ENCODE measurements around the gene WBP1. TPM values are rescaled to one million over a fixed set of nuclear protein-coding genes. Genes with fewer than 3 reads are reported as not detected.
A peak's percentile ranks its signal among the peaks of the same experiment; 100 is the strongest.
"Not testable (repeated sequence)": the region's sequence is repeated elsewhere in the genome, so short reads cannot be mapped to it uniquely, and the experiment has no call there.

WBP1 gene
- total and polyA plus RNA-seq, 2 donors (not counting 3 experiments of a cell fraction or from before 2014, with no cell fraction given) = 50.5 to 209 TPM

DNA sequence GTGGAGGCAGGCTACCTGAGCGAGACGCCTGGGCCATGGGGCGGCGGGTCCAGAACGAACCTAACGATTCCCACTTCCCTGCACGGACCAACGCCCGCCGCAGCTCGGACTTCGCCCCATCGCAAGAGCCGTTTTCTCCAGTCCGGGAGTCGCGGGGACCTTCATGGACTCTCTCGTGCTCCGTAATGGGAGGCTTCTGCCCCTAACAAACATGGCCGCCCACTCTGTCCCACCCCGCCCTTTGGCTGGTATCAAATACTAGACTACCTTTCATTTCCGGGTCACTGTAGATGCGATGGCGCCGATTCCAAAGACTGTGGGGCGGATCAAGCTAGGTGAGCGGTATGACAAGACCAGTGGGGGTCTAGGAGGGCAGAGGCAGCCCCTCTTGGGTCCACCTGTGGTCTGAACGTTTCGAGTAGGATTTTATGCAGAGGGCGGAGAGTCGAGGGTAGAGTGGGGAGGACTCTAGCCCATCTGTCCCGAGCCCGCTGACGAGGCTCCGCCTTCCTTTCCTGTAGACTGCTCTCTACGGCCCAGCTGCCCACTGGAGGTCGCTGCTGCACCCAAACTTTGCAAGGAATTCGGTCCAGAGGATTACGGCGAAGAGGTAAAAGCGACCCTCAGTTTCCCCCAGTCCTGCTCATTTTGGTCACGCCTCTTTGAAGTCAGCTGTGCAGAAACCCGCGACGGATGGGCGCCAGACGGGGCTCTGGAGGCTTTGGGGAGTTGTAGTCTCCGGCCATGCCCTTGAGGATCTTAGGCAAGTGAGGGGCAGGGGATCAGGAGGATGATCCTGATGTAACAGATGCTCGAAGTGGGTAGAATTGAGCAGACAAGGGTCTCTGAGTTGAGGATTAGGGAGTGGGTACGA is 24.8 kb downstream of the WBP1 start, which contains the start of the genes CCDC142 and TTC31:
CCDC142 (minus strand) TSS at position 198 of the 874 bp plus-strand sequence; CDS start at position 37, 161 bp downstream.
TTC31 (plus strand) TSS at position 281 of the 874 bp plus-strand sequence; CDS start at position 296, 15 bp downstream.
- peak within 1 kb of the TSS; percentile 68 for H3K9ac ChIP-seq (replicated peaks; ENCODE audit: extremely low read depth, insufficient read depth, low read length)
- H3K9me3 ChIP-seq (replicated peaks; ENCODE audit: control insufficient read depth, insufficient read depth, low read length) = no peaks in the 10 kb centered on the region
- BruUV-seq (replicated peaks) = TSS peak; percentile 74
- peaks cover 13% of the 10 kb centered on the region for H3K4me1 ChIP-seq (ENCODE audit: control insufficient read depth, extremely low read depth, insufficient read depth, low read length)
- ChIA-PET CTCF (interaction anchor here (0.8 to 5.6 kb wide), 19 partner anchors 10 to 233 kb away, joined by 3 to 82 read pairs (median 6); partner anchors contain the start of genes AUP1, DQX1, HTRA2 and INO80B), POLR2A (interaction anchor here (0.6 to 0.7 kb wide), 2 partner anchors 10 to 707 kb away, joined by 3 to 19 read pairs; partner anchors contain the start of gene MRPL53)
- H3K79me2 ChIP-seq (ENCODE audit: control insufficient read depth, insufficient read depth, low read length) = peaks cover 16% of the 10 kb centered on the region
- dilution Hi-C loops (cut with MboI; ENCODE audit: extremely low pct_ligation_motif_present, low sequenced_read_pairs) (no loop called here), intact Hi-C loops (cut with micrococcal nuclease) (loop anchor here (1.0 kb wide), 9 partner anchors 11 to 104 kb away; partner anchors contain the start of genes AUP1, HTRA2, INO80B and MRPL53)
- TF ChIP-seq JUN (IDR thresholded peaks at IDR 0.05; ENCODE audit: borderline replicate concordance, insufficient read depth, insufficient read length, low read depth) (no peak), EZH2 (IDR thresholded peaks at IDR 0.05; ENCODE audit: borderline replicate concordance, low read depth, low read length, severe bottlenecking) (no peak), POLR2A (IDR thresholded peaks at IDR 0.05; ENCODE audit: low read depth, low read length) (peak; percentile 55), POLR2AphosphoS5 (IDR thresholded peaks at IDR 0.05; ENCODE audit: insufficient read depth, low read depth, low read length) (no peak), FOS (IDR thresholded peaks at IDR 0.05; ENCODE audit: borderline replicate concordance, insufficient read depth, low read length) (no peak), MYC (IDR thresholded peaks at IDR 0.05; ENCODE audit: low read depth, low read length) (no peak), MAX (IDR thresholded peaks at IDR 0.05; ENCODE audit: insufficient read depth, insufficient read length) (no peak), GATA2 (IDR thresholded peaks at IDR 0.05; ENCODE audit: insufficient read depth, insufficient read length, low read depth, low read length) (no peak)
- TF ChIP-seq, protein P1, sequence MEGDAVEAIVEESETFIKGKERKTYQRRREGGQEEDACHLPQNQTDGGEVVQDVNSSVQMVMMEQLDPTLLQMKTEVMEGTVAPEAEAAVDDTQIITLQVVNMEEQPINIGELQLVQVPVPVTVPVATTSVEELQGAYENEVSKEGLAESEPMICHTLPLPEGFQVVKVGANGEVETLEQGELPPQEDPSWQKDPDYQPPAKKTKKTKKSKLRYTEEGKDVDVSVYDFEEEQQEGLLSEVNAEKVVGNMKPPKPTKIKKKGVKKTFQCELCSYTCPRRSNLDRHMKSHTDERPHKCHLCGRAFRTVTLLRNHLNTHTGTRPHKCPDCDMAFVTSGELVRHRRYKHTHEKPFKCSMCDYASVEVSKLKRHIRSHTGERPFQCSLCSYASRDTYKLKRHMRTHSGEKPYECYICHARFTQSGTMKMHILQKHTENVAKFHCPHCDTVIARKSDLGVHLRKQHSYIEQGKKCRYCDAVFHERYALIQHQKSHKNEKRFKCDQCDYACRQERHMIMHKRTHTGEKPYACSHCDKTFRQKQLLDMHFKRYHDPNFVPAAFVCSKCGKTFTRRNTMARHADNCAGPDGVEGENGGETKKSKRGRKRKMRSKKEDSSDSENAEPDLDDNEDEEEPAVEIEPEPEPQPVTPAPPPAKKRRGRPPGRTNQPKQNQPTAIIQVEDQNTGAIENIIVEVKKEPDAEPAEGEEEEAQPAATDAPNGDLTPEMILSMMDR (IDR thresholded peaks at IDR 0.05; ENCODE audit: extremely low read depth in 1 of 2, insufficient read depth in 1 of 2, low read depth in 1 of 2, low read length in 2 of 2) = peak; percentile 89 to 93
- DNase-seq (ENCODE audit: low read depth, low spot score) (peak; percentile 97), FAIRE-seq (peak; percentile 99)
- no peaks in the 10 kb centered on the region for H4K20me1 ChIP-seq (replicated peaks; ENCODE audit: control insufficient read depth, extremely low read depth, insufficient read depth, low read length)
- peaks cover 0 to 3% of the 10 kb centered on the region in 2 experiments for H3K36me3 ChIP-seq (ENCODE audit: control insufficient read depth in 2 of 2, extremely low read depth in 1 of 2, insufficient read depth in 2 of 2, low read length in 2 of 2)
- peak within 1 kb of the TSS; percentile 68 for H3K4me2 ChIP-seq (ENCODE audit: insufficient read depth, low read length)
- H2AFZ ChIP-seq (ENCODE audit: low read depth, low read length) = peak within 1 kb of the TSS; percentile 93
- peak within 1 kb of the TSS; percentile 6 to 79 (median 66) for H3K4me3 ChIP-seq (replicated peaks in 1 of 3; ENCODE audit: insufficient read depth in 1 of 3, low read depth in 1 of 3, low read length in 3 of 3)
- no peaks in the 10 kb centered on the region for H3K9me1 ChIP-seq (replicated peaks; ENCODE audit: control insufficient read depth, extremely low read depth, insufficient read depth, low read length)
- no peaks in the 10 kb centered on the region for H3K27me3 ChIP-seq (ENCODE audit: control insufficient read depth in 2 of 2, insufficient read depth in 2 of 2, low read length in 2 of 2)
- H3K27ac ChIP-seq (ENCODE audit: insufficient read depth, low read depth, low read length) = peak within 1 kb of the TSS; percentile 36

DNA sequence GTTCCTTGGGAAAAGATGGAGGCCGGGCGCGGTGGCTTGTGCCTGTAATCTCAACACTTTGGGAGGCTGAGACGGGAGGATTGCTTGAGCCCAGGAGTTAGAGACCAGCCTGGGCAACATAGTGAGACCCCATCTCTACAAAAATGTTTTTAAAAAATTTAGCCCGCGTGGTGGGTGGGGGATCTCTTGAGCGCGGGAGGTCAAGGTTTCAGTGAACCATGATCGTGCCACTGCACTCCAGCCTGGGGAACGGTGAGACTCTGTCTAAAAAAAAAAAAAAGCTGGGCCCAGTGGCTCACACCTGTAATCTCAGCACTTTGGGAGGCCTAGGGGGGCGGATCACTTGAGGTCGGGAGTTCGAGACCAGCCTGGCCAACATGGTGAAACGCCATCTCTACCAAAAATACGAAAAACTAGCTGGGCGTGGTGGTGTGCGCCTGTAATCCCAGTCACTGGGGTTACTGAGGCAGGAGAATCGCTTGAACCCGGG is 25.5 kb downstream of the WBP1 start:
- Histone ChIP-seq H3K9ac (replicated peaks; ENCODE audit: extremely low read depth, insufficient read depth, low read length) (peak overlapping the region; percentile 68), H3K79me2 (ENCODE audit: control insufficient read depth, insufficient read depth, low read length) (peaks cover 16% of the 10 kb centered on the region), H3K4me2 (ENCODE audit: insufficient read depth, low read length) (peak overlapping the region; percentile 65), H3K4me1 (ENCODE audit: control insufficient read depth, extremely low read depth, insufficient read depth, low read length) (peaks cover 13% of the 10 kb centered on the region), H3K4me3 (replicated peaks in 1 of 3; ENCODE audit: insufficient read depth in 1 of 3, low read depth in 1 of 3, low read length in 3 of 3) (peak overlapping the region; percentile 6 to 79 (median 66)), H2AFZ (ENCODE audit: low read depth, low read length) (peak overlapping the region; percentile 81)
- H4K20me1 ChIP-seq (replicated peaks; ENCODE audit: control insufficient read depth, extremely low read depth, insufficient read depth, low read length); FAIRE-seq; BruUV-seq (replicated peaks); H3K36me3 ChIP-seq (ENCODE audit: control insufficient read depth in 2 of 2, extremely low read depth in 1 of 2, insufficient read depth in 2 of 2, low read length in 2 of 2); H3K27ac ChIP-seq (ENCODE audit: insufficient read depth, low read depth, low read length); H3K27me3 ChIP-seq (ENCODE audit: control insufficient read depth in 2 of 2, insufficient read depth in 2 of 2, low read length in 2 of 2); POLR2A ChIA-PET; H3K9me1 ChIP-seq (replicated peaks; ENCODE audit: control insufficient read depth, extremely low read depth, insufficient read depth, low read length); dilution Hi-C loops (cut with MboI; ENCODE audit: extremely low pct_ligation_motif_present, low sequenced_read_pairs); H3K9me3 ChIP-seq (replicated peaks; ENCODE audit: control insufficient read depth, insufficient read depth, low read length); DNase-seq (ENCODE audit: low read depth, low spot score): not testable (repeated sequence)
- CTCF ChIA-PET = interaction anchor here (1.5 to 5.6 kb wide), 9 partner anchors 10 to 104 kb away, joined by 3 to 82 read pairs (median 10); partner anchors contain the start of genes AUP1, DQX1, HTRA2 and MRPL53
- intact Hi-C loops (cut with micrococcal nuclease) = loop anchor here (1.0 kb wide), 6 partner anchors 15 to 104 kb away; partner anchors contain the start of genes AUP1, HTRA2, INO80B and PCGF1

All from endothelial cell of umbilical vein (primary cell).